Fibroblast of skin of right quadriceps (primary cell): ENCODE results near the gene FN1.
"Not testable (repeated sequence)": the region's sequence is repeated elsewhere in the genome, so short reads cannot be mapped to it uniquely, and the experiment has no call there.

Experiments
- DNase-seq: peaks from one replicate; pipeline ENCODE4 v3.0.0-alpha.2; 2013

The FN1 gene

DNA sequence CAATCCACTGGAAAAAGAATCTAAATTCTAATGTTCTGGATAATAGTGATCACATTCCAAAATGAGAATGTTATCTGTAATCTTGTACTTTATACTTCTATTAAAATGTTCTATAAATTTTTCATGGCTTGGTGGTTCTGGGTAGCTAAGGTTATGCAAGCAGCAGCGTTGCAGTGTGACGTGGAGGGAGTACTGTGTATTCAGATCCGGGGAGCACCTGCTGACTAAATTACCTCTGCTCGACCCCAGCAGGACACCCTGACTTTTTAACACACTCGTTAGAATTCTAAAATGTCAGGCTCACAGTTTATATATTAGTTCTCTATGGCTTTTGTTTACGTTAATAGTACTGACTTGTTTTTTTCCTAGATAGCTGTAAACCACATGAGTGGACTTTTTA, 111.1 kb downstream of the FN1 start:
- no peak for DNase-seq

- no peak for DNase-seq
Measured at GRCh38 chr2:215320679-215321078, 115.2 kb downstream of the FN1 start.

DNA sequence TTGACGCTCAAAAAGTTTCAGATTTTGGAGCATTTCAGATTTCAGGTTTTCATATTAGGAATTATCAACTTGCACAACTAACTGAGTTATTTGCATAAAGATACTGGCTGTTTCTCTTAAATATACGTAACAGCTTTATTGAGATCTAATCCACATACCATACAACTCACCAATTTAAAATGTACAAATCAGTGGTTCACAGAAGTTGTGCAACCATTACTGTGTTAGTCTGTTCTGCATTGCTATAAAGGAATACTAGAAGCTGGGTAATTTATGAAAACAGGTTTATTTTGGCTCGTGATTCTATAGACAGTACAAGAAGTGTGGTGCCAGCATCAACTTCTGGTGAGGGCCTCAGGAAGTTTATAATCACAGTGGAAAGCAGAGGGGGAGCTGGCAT, 115.8 kb downstream of the FN1 start:
- DNase-seq: no peak

- DNase-seq: no peak
Measured at GRCh38 chr2:215319500-215319899, 116.4 kb downstream of the FN1 start.

- DNase-seq: no peak
Measured at GRCh38 chr2:215316336-215316735, 119.5 kb downstream of the FN1 start.

GRCh38 chr2:215315301-215315700, 120.6 kb downstream of the FN1 start:
- DNase-seq: no peak

DNA sequence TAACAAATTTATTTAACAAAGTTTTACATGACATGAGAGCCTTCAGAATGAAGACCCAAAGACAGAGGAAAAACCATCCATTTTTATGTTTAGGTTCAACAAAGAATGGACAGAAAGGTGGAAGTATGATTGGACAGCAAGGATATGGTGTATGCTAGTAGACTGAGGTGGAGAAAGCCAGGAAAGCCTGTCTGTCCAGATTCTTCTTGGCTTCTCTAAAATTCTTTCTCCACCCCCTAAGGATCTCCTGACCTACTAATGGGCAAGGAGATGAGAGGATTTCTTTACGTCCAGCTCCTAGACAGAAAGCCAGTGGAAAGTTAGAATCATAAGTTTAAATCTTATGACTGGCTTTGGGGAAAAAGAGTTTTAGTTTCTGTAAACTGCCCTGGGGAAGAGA, 121.0 kb downstream of the FN1 start:
- no peak for DNase-seq

DNA sequence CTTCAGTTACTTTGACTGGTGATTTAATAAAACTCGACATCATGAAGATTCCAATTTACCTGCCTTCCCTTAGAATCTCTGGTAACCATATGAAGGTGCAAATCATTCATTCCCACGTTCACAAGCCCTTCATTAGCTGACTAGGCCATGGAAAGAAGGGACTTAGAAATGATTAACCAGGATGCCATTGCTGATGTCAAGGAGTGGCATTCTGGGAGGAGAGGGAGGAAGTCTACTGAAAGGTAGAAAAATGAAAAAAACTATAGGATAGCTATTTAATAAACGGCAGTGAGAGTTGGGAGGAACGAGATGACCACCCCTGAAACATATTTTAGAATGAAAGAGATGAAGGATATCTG, 122.6 kb downstream of the FN1 start:
- DNase-seq: no peak

- peak; percentile 90 for DNase-seq
Measured at GRCh38 chr2:215311625-215312396, 124.1 kb downstream of the FN1 start, which contains the start of gene ATIC. Gene ATIC, plus strand, starts transcription at chr2:215312059. Its CDS starts 84 bp downstream, at chr2:215312143.

DNA sequence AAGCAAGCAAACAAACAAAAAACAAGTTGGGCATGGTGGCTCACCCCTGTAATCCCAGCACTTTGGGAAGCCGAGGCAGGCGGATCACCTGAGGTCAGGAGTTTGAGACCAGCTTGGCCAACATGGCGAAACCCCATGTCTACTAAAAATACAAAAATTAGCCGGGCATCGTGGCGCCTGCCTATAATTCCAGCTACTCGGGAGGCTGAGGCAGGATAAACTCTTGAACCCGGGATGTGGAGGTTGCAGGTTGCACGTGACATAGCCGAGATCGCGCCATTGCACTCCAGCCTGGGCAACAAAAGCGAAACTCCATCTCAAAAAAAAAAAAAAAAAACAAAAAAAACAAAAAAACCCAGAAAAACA, 124.6 kb downstream of the FN1 start:
- not testable (repeated sequence) for DNase-seq
